Neutrophil (primary cell): Measurements from ENCODE around the gene PAM16.

Experiments used
- H3K27ac ChIP-seq: fragments of 200-600 bp; sonication (generic); 2 replicates; pipeline ENCODE4 v1.5.1; 2016; ENCODE audit warnings: mild to moderate bottlenecking, moderate library complexity
- H3K27me3 ChIP-seq: fragments of 200-600 bp; sonication (generic); 2 replicates; pipeline ENCODE4 v1.6.0; 2016; ENCODE audit warnings: mild to moderate bottlenecking
- H3K36me3 ChIP-seq: fragments of 200-600 bp; sonication (generic); 2 replicates; pipeline ENCODE4 v1.5.1; 2017
- H3K4me1 ChIP-seq, 2 experiments: fragments of 200-600 bp in 1 of 2; sonication (generic) in 1 of 2; 1 replicate in 1 of 2; 2 replicates in 1 of 2; pipeline versions ENCODE4 v1.5.1 to v1.6.1; 2013 to 2016; ENCODE audit warnings: low read depth in 1 of 2, low read length in 1 of 2, mild to moderate bottlenecking in 1 of 2, moderate library complexity in 1 of 2; ENCODE audit not compliant: control insufficient read depth in 1 of 2, insufficient read depth in 1 of 2
- H3K4me3 ChIP-seq, 2 experiments: fragments of 200-600 bp in 1 of 2; sonication (generic) in 1 of 2; 1 replicate in 1 of 2; 2 replicates in 1 of 2; pipeline ENCODE4 v1.5.1; 2013 to 2016; ENCODE audit warnings: low read depth in 1 of 2, low read length in 1 of 2, mild to moderate bottlenecking in 1 of 2, moderate library complexity in 1 of 2
- H3K9me3 ChIP-seq: fragments of 200-600 bp; sonication (generic); 2 replicates; pipeline ENCODE4 v1.5.1; 2016
- CTCF ChIP-seq: fragments of 200-600 bp; sonication (generic); IDR thresholded peaks from 2 replicates; pipeline ENCODE4 v1.5.1; 2016; ENCODE audit warnings: antibody characterized with exemption

PAM16 gene

DNA sequence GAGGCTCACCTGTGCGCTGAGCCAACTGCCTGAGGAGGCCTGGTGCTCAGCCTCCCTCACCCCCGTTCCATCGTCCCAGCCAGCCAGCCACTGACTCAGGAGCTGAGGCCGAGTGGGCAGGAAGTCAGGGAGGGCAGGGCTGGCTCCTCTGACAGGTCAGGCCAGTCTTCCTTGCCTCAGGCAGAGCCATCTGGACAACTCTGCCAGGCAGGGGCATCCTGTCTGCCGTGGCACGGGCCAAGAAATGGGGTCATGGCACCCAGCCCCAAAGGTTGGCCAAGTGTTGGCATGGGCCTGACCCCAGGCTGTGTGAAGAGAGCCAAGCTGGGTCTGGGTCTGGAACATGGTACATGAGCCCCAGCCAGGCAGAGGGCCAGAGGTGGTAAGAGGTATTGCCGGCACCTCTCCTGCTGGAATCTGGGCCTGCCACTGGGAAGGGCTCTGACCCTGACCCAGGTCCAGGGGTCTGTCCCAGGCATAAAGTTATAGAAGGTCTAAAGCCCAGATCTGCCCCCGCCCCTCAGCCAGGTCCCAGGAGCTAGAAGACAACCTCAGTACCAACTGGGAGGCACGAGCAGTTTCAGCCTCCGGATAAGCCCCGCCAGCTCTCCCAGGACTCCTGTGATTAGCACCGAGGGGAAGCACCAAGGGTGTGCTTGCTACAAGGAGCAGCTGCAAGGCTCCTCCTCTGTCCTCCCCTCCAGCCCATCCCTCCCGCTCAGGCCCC, 18.0 kb upstream of the PAM16 start:
- no peak for TF ChIP-seq CTCF

GRCh38 chr16:4367393-4367856, 16.3 kb upstream of the PAM16 start:
- Histone ChIP-seq H3K9me3 (no peaks in the 10 kb centered on the region), H3K36me3 (peaks cover 76% of the 10 kb centered on the region), H3K27ac (no peak overlapping the region), H3K4me1 (peaks cover 5 to 15% of the 10 kb centered on the region in 2 experiments), H3K27me3 (peaks cover 9% of the 10 kb centered on the region), H3K4me3 (no peak overlapping the region)
- TF ChIP-seq CTCF = no peak

More for the DNA sequence above, 18.0 kb upstream of the PAM16 start:
- Histone ChIP-seq H3K4me1 (peaks cover 13 to 32% of the 10 kb centered on the region in 2 experiments), H3K4me3 (no peak overlapping the region), H3K9me3 (no peaks in the 10 kb centered on the region), H3K27me3 (peaks cover 26% of the 10 kb centered on the region), H3K27ac (no peak overlapping the region), H3K36me3 (peaks cover 68% of the 10 kb centered on the region)

GRCh38 chr16:4366016-4366415, 14.9 kb upstream of the PAM16 start:
- TF ChIP-seq CTCF = no peak
- H3K27me3 ChIP-seq = no peaks in the 10 kb centered on the region
- H3K9me3 ChIP-seq = no peaks in the 10 kb centered on the region
- H3K27ac ChIP-seq = no peak overlapping the region
- no peak overlapping the region for H3K4me3 ChIP-seq
- H3K4me1 ChIP-seq = peaks cover 0 to 2% of the 10 kb centered on the region in 2 experiments
- peaks cover 90% of the 10 kb centered on the region for H3K36me3 ChIP-seq

DNA sequence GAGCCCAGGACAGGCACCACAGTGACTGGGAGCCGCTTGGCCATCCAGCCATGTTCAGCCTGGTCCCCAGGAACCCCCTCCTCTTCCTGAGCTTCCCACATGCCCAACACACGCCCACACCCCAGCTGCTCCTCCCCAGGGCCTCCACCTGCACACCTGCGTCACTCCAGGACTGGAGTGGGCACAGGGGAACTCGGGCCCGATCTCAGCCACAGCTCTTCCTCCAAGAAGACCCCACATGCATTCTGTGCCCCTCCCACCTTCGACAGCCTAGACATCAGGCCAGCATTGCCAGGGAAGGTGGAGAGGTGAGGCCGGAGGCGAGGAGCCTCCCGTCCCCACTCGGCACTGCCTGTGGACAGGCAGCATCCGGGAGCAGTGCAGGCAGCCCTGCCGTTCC, 14.5 kb upstream of the PAM16 start:
- Histone ChIP-seq H3K4me3 (no peak overlapping the region), H3K9me3 (no peaks in the 10 kb centered on the region), H3K4me1 (no peaks in the 10 kb centered on the region), H3K27ac (no peak overlapping the region), H3K36me3 (peaks cover 90% of the 10 kb centered on the region), H3K27me3 (no peaks in the 10 kb centered on the region)
- no peak for TF ChIP-seq CTCF

GRCh38 chr16:4365014-4365406, 13.9 kb upstream of the PAM16 start:
- Histone ChIP-seq H3K9me3 (no peaks in the 10 kb centered on the region), H3K36me3 (peaks cover 90% of the 10 kb centered on the region), H3K27ac (no peak overlapping the region), H3K27me3 (no peaks in the 10 kb centered on the region), H3K4me3 (no peak overlapping the region), H3K4me1 (no peaks in the 10 kb centered on the region)
- TF ChIP-seq CTCF = no peak
